Left renal cortex interstitium (tissue), 4 donors: ENCODE measurements around the gene NEXMIF. TPM values are rescaled to one million over a fixed set of nuclear protein-coding genes. Genes with fewer than 3 reads are reported as not detected.
"Not testable (repeated sequence)": the region's sequence is repeated elsewhere in the genome, so short reads cannot be mapped to it uniquely, and the experiment has no call there.

Experiments used
- DNase-seq, 4 donors: peaks; one replicate each; pipeline ENCODE4 v3.0.0-alpha.2; 2013; ENCODE audit warnings: low read depth in 4 of 4, low spot score in 2 of 4, missing footprints in 1 of 4
- polyA plus RNA-seq, 4 donors: library from polyadenylated mRNA; unstranded; fragments of 120-200 nt; gene quantifications; one replicate each; pipeline ENCODE4 v1.2.1, GENCODE V29; 2013; ENCODE audit not compliant: insufficient read length in 4 of 4

The NEXMIF gene
- polyA plus RNA-seq, 4 donors, result 2.6 to 3.0 (median 2.8) TPM

DNA sequence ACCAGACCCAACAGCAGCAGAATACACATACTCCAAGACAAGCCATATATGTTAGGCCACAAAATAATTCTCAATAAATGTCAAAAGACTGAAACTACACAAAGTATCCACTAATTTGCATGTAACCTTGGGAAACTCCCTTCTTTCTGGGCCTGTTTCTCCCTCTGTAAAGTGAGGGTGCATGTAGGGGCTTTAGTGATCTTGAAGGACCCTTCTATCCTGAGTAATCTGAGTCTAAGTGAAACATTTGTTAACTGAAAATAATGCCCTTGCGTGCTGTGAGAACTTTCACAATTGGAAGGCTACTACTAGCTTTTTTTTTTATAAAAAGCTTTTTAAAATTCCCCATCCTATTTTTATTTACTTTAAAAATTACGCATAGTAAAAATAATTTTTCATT lies 125.2 kb downstream of the NEXMIF start:
- no peak for DNase-seq

DNA sequence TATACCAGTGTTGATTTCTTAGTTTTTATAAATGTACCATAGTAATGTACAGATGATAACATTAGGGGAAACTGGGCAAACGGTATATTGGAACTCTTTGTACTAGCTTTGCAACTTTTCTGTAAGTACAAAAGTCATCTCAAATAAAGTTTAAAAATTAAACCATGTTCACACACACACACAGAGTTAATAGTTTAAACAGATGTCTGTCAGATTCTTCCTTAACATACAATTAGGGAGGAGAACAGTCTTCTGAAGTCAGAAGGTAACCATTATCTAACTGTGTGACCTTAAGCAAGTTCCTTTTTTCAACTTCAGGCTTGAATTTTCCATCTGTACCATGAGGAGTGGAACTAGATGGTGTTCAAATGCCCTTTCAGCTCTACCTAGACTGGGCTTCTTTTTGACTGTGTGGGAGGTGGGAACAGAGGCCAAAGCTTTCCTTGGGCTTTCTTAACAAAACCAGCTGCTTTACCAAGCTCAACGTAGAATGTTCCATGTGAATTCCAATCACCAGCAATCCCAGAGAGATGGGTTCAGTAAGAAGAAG lies 127.8 kb downstream of the NEXMIF start:
- DNase-seq, result no peak

DNA sequence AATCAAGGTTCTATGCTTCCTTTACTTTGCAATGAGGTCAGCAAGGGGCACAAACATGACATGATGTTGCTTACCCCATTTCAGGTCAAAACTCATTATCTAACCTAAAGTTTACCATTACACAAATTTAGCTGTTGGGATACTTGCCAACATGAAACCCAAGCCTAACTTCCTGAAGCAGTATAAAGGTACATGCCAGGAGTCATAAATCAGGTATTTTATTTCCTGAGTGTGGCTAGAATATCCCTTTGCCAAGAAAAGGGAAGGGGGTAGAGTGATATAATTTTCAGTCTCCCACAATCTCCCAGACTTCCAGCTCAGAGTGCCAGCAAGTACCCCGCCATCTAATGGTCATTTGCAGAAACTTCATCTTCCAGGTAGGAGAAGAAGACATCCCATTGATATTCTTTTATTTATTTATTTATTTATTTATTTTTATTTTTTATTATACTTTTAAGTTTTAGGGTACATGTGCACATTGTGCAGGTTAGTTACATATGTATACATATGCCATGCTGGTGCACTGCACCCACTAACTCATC lies 136.6 kb downstream of the NEXMIF start:
- no peak for DNase-seq

DNA sequence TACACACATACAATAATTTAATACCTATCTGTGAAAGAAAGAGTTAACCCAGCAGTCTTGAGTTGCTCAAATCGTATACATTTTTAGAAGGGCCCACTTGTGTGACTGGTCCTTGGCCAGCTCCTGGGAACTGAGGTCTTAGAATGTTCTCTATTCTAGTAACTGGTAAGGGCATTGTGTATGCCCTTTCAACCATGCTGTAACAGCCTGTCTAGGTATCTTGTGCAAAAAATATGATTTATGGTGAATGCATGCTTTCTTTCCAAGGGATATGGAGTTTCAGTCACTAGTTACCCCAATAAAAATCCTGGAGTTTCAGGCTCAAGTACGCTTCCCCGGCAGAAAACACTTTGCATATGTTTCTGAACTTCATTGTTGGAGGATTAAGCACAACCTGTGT lies 140.6 kb downstream of the NEXMIF start:
- no peak for DNase-seq

DNA sequence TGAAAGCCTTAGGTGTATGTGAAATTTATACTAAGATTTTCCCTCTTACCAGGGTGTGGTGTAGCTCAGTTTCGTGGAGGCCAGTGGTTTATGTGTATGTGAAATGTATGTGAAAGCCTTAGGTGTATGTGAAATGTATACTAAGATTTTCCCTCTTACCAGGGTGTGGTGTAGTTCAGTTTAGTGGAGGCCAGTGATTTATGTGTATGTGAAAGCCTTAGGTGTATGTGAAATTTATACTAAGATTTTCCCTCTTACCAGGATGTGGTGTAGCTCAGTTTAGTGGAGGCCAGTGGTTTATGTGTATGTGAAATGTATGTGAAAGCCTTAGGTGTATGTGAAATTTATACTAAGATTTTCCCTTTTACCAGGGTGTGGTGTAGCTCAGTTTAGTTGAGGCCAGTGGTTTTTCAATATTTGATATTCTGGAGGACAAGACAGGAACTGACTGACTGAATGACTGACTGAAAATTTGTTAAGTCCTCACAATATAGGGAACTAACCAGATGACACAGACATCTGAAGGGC lies 143.7 kb downstream of the NEXMIF start:
- no peak for DNase-seq

GRCh38 chrX:74779175-74779574 lies 146.1 kb downstream of the NEXMIF start:
- DNase-seq, result no peak

GRCh38 chrX:74774988-74775387 lies 150.3 kb downstream of the NEXMIF start:
- no peak for DNase-seq

DNA sequence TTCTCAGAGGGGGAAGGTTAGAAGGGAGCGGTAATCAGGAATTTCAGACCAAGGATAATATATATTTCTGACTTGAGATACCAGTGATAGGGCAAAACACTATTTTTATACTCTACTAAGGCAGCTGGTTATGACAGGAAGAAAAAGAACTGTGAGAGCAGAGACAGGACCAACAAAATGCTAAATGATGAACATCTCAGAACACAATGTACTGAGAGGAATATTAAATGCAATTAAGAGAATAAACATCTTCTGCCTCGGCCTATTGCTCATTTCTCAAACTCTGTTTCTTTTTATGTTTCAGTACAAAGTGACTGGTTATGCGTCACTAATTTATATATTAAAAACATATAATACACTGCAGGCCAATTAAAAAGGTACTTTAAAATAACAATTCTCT lies 188.8 kb downstream of the NEXMIF start:
- DNase-seq, result no peak

GRCh38 chrX:74705269-74705668 lies 220.0 kb downstream of the NEXMIF start:
- DNase-seq, result no peak

- DNase-seq, result not testable (repeated sequence)
Measured at GRCh38 chrX:74701343-74701742, 223.9 kb downstream of the NEXMIF start.

DNA sequence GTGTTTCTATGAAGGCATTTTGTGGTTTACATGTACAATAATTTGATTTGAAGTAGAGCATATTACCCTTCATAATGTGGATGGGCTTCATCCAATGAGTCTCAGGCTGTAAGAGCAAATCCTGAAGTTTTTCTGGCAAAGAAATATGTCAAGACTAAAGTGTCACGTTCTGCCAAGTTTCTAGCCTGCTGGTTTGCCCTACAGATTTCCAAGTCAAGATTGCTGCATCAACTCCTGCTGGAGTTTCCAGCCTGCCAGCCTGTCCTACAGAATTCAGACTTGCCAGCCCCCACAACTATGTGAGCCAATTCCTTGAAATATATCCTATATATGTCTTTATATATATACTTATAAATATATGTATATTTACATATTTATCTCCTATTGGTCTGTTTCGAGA lies 240.8 kb downstream of the NEXMIF start:
- no peak for DNase-seq

Other genes starting within 250 kb of the NEXMIF start
- 10 to 100 TPM; 24.5 to 33.4 (median 28.4) TPM for gene ABCB7, start 230.8 kb upstream of the NEXMIF start, polyA plus RNA-seq